Large intestine (tissue), 3 donors: ENCODE results near the gene NCAPH2. TPM values are rescaled to one million over a fixed set of nuclear protein-coding genes. Genes with fewer than 3 reads are reported as not detected.
A peak's percentile ranks its signal among the peaks of the same experiment; 100 is the strongest.

Experiments
- DNase-seq, 2 donors: peaks; one replicate each; pipeline versions ENCODE4 v3.0.0 to v3.0.0-alpha.2; 2013
- H3K27ac ChIP-seq: one replicate; pipeline ENCODE4 v1.5.1; 2013; ENCODE audit warnings: low read length
- H3K27me3 ChIP-seq: 2 replicates; pipeline ENCODE4 v1.6.1; 2013; ENCODE audit warnings: low read length; ENCODE audit not compliant: control insufficient read depth, insufficient read depth
- H3K36me3 ChIP-seq: 2 replicates; pipeline ENCODE4 v1.6.1; 2013; ENCODE audit warnings: low read length; ENCODE audit not compliant: control insufficient read depth, insufficient read depth
- H3K4me1 ChIP-seq: one replicate; pipeline ENCODE4 v1.6.1; 2013; ENCODE audit warnings: low read length; ENCODE audit not compliant: control insufficient read depth, insufficient read depth
- H3K4me3 ChIP-seq: one replicate; pipeline ENCODE4 v1.5.1; 2013; ENCODE audit warnings: low read length
- H3K9me3 ChIP-seq: one replicate; pipeline ENCODE4 v1.6.1; 2013; ENCODE audit warnings: mild to moderate bottlenecking, low read depth, low read length, moderate library complexity; ENCODE audit not compliant: control insufficient read depth
- WGBS: methylation state at CpG from one replicate; pipeline ENCODE4 v1.1.5; 2013; ENCODE audit warnings: low lambda C conversion rate; ENCODE audit not compliant: insufficient coverage; 5-methylcytosine and 5-hydroxymethylcytosine counted together
- polyA plus RNA-seq: library from polyadenylated mRNA; unstranded; fragments of 120-200 nt; gene quantifications from one replicate; pipeline ENCODE4 v1.2.1, GENCODE V29; 2013

The NCAPH2 gene
- polyA plus RNA-seq, 1 donor = 31.2 TPM

GRCh38 chr22:50564289-50564688 is 56.3 kb downstream of the NCAPH2 start:
- peaks cover 6% of the 10 kb centered on the region for H3K4me1 ChIP-seq
- H3K4me3 ChIP-seq = no peak overlapping the region
- no peaks in the 10 kb centered on the region for H3K9me3 ChIP-seq
- H3K36me3 ChIP-seq = peaks cover 4% of the 10 kb centered on the region
- no peak for DNase-seq
- no CpG with 5 or more reads among the region's 11 CpGs for WGBS
- no peak overlapping the region for H3K27ac ChIP-seq
- H3K27me3 ChIP-seq = peaks cover 14% of the 10 kb centered on the region

GRCh38 chr22:50567721-50568252 is 59.8 kb downstream of the NCAPH2 start:
- H3K36me3 ChIP-seq = peaks cover 19% of the 10 kb centered on the region
- peaks cover 6% of the 10 kb centered on the region for H3K4me1 ChIP-seq
- no peak overlapping the region for H3K27ac ChIP-seq
- no peaks in the 10 kb centered on the region for H3K27me3 ChIP-seq
- H3K9me3 ChIP-seq = no peaks in the 10 kb centered on the region
- H3K4me3 ChIP-seq = no peak overlapping the region
- WGBS = 100% methylated on average over 3 of the region's 7 CpGs
- no peak for DNase-seq

GRCh38 chr22:50568626-50569025 is 60.6 kb downstream of the NCAPH2 start:
- Histone ChIP-seq H3K9me3 (no peaks in the 10 kb centered on the region), H3K4me1 (peaks cover 3% of the 10 kb centered on the region), H3K4me3 (no peak overlapping the region), H3K27ac (no peak overlapping the region), H3K27me3 (no peaks in the 10 kb centered on the region), H3K36me3 (peaks cover 19% of the 10 kb centered on the region)
- peak in 1 of 2 donors; percentile 68 for DNase-seq
- no CpG with 5 or more reads among the region's 7 CpGs for WGBS

- peak in 1 of 2 donors; percentile 31 for DNase-seq
- Histone ChIP-seq H3K27me3 (no peaks in the 10 kb centered on the region), H3K36me3 (peaks cover 19% of the 10 kb centered on the region), H3K4me1 (no peaks in the 10 kb centered on the region), H3K27ac (no peak overlapping the region), H3K9me3 (no peaks in the 10 kb centered on the region), H3K4me3 (no peak overlapping the region)
- WGBS = no CpG with 5 or more reads among the region's 8 CpGs
Measured at GRCh38 chr22:50569041-50569459, 61.0 kb downstream of the NCAPH2 start.

GRCh38 chr22:50569896-50570535 is 62.0 kb downstream of the NCAPH2 start:
- DNase-seq = no peak
- Histone ChIP-seq H3K36me3 (peaks cover 19% of the 10 kb centered on the region), H3K4me3 (no peak overlapping the region), H3K27ac (no peak overlapping the region), H3K27me3 (no peaks in the 10 kb centered on the region), H3K9me3 (no peaks in the 10 kb centered on the region), H3K4me1 (no peaks in the 10 kb centered on the region)
- no CpG with 5 or more reads among the region's 13 CpGs for WGBS

GRCh38 chr22:50570861-50571260 is 62.8 kb downstream of the NCAPH2 start:
- Histone ChIP-seq H3K4me1 (no peaks in the 10 kb centered on the region), H3K4me3 (no peak overlapping the region), H3K36me3 (peaks cover 19% of the 10 kb centered on the region), H3K27me3 (no peaks in the 10 kb centered on the region), H3K27ac (no peak overlapping the region), H3K9me3 (no peaks in the 10 kb centered on the region)
- no CpG with 5 or more reads among the region's 12 CpGs for WGBS
- DNase-seq = no peak

GRCh38 chr22:50571264-50572175 is 63.5 kb downstream of the NCAPH2 start:
- Histone ChIP-seq H3K36me3 (peaks cover 19% of the 10 kb centered on the region), H3K27ac (no peak overlapping the region)
- DNase-seq = no peak

GRCh38 chr22:50572965-50573364 is 64.9 kb downstream of the NCAPH2 start:
- no peaks in the 10 kb centered on the region for H3K4me1 ChIP-seq
- no peak overlapping the region for H3K4me3 ChIP-seq
- H3K27ac ChIP-seq = no peak overlapping the region
- no peak for DNase-seq
- no CpG with 5 or more reads among the region's 11 CpGs for WGBS
- H3K27me3 ChIP-seq = no peaks in the 10 kb centered on the region
- H3K9me3 ChIP-seq = no peaks in the 10 kb centered on the region
- peaks cover 17% of the 10 kb centered on the region for H3K36me3 ChIP-seq

More at GRCh38 chr22:50571264-50572175, 63.5 kb downstream of the NCAPH2 start:
- Histone ChIP-seq H3K4me1 (no peaks in the 10 kb centered on the region), H3K4me3 (no peak overlapping the region), H3K9me3 (no peaks in the 10 kb centered on the region), H3K27me3 (no peaks in the 10 kb centered on the region)
- no CpG with 5 or more reads among the region's 26 CpGs for WGBS

- Histone ChIP-seq H3K27me3 (no peaks in the 10 kb centered on the region), H3K36me3 (peaks cover 15% of the 10 kb centered on the region), H3K4me1 (peaks cover 6% of the 10 kb centered on the region), H3K27ac (no peak overlapping the region), H3K9me3 (no peaks in the 10 kb centered on the region), H3K4me3 (no peak overlapping the region)
- WGBS = no CpG with 5 or more reads among the region's 26 CpGs
- DNase-seq = no peak
Measured at GRCh38 chr22:50573491-50574382, 65.7 kb downstream of the NCAPH2 start.

- no peak for DNase-seq
- Histone ChIP-seq H3K4me3 (no peak overlapping the region), H3K27me3 (no peaks in the 10 kb centered on the region), H3K27ac (no peak overlapping the region), H3K9me3 (no peaks in the 10 kb centered on the region), H3K36me3 (peaks cover 18% of the 10 kb centered on the region), H3K4me1 (peaks cover 12% of the 10 kb centered on the region)
- WGBS = no CpG with 5 or more reads among the region's 11 CpGs
Measured at GRCh38 chr22:50574383-50574755, 66.3 kb downstream of the NCAPH2 start.
